ENCODE data around the gene LRRC39. TPM values are rescaled to one million over a fixed set of nuclear protein-coding genes. Genes with fewer than 3 reads are reported as not detected.

Gene LRRC39
- total and polyA plus RNA-seq, 9 donors, result 0.18 to 1.9 (median 0.60) TPM

DNA sequence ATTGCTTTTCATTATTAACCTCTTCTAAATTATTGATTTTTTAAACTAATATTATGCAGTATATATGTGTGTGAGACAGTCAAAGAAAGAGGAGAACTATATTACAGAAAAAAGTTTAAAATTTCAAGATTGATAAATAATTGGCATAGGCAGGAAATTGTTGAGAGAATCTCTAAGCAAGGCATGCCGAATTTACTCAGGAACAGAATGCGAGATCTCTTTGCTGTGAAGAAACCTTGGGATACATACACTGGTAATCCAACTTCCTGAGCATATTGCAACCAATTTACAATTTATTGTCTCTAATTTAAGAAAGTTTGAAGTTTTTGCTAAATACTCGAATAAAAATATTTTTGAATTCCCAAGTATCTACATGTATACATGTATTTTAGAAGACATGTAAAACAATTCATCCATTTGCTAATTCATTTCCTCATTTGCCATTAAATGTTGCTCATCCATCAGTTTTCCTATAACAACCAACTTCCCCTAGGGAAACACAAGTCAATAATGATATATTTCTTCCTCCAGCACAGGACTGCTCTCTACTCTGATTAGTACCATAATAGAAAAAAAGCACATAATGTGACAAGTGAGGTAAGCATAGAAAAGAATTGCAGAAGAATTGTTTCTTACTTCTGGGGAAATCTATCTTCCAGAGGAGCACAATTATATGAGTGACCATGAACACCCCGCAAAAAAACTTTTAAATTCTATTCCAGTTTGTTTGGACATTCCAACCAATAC lies 588 bp downstream of the LRRC39 start:
- Histone ChIP-seq H3K9me3 (no peaks in the 10 kb centered on the region), H3K27ac (no peak overlapping the region), H3K27me3 (no peaks in the 10 kb centered on the region), H3K4me1 (ENCODE audit: insufficient read depth) (no peaks in the 10 kb centered on the region), H3K4me3 (no peak overlapping the region), H3K36me3 (no peaks in the 10 kb centered on the region)
- no peak for TF ChIP-seq EP300 (IDR thresholded peaks at IDR 0.05)
- TF ChIP-seq POLR2A (IDR thresholded peaks at IDR 0.05), result no peak
- TF ChIP-seq, protein P1, sequence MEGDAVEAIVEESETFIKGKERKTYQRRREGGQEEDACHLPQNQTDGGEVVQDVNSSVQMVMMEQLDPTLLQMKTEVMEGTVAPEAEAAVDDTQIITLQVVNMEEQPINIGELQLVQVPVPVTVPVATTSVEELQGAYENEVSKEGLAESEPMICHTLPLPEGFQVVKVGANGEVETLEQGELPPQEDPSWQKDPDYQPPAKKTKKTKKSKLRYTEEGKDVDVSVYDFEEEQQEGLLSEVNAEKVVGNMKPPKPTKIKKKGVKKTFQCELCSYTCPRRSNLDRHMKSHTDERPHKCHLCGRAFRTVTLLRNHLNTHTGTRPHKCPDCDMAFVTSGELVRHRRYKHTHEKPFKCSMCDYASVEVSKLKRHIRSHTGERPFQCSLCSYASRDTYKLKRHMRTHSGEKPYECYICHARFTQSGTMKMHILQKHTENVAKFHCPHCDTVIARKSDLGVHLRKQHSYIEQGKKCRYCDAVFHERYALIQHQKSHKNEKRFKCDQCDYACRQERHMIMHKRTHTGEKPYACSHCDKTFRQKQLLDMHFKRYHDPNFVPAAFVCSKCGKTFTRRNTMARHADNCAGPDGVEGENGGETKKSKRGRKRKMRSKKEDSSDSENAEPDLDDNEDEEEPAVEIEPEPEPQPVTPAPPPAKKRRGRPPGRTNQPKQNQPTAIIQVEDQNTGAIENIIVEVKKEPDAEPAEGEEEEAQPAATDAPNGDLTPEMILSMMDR (IDR thresholded peaks at IDR 0.05), result no peak
- intact Hi-C loops (cut with DNase I), result no loop called here
- WGBS, 3 donors, result 92 to 94% (median 93%) methylated on average over 4 of the region's 4 CpGs
- DNase-seq, result no peak

DNA sequence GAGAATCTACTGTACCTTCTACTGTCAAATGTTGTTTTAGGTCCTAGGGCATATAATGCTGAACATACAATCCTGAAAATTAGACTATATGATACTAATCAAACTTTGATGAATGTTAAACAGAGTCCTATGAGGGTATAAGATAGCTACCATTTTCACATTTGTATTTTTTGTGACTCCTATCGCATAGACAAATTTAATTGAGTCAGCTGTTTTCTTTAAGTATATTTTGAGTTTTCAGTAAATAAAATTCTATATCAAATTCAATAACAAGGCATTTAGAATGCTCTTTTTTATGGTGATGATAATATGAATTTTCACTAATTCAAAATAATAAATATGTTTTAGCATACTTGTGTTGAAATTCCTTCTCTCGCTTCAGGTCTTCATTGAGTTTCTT lies 10.0 kb downstream of the LRRC39 start:
- Histone ChIP-seq H3K4me3 (no peak overlapping the region), H3K36me3 (no peaks in the 10 kb centered on the region), H3K4me1 (ENCODE audit: insufficient read depth) (no peaks in the 10 kb centered on the region), H3K9me3 (no peaks in the 10 kb centered on the region), H3K27ac (no peak overlapping the region), H3K27me3 (no peaks in the 10 kb centered on the region)
- 96 to 98% (median 98%) methylated on average over 2 of the region's 2 CpGs for WGBS, 3 donors
- intact Hi-C loops (cut with DNase I), result no loop called here
- no peak for TF ChIP-seq POLR2A (IDR thresholded peaks at IDR 0.05)
- TF ChIP-seq, protein P1 (IDR thresholded peaks at IDR 0.05), result no peak
- TF ChIP-seq EP300 (IDR thresholded peaks at IDR 0.05), result no peak
- DNase-seq, result no peak

- Histone ChIP-seq H3K4me1 (ENCODE audit: insufficient read depth) (no peaks in the 10 kb centered on the region), H3K27ac (no peak overlapping the region), H3K4me3 (no peak overlapping the region), H3K9me3 (peaks cover 0 to 3% of the 10 kb centered on the region in 2 donors), H3K27me3 (no peaks in the 10 kb centered on the region), H3K36me3 (no peaks in the 10 kb centered on the region)
- intact Hi-C loops (cut with DNase I), result no loop called here
- 87 to 93% (median 88%) methylated on average over 5 of the region's 5 CpGs for WGBS, 3 donors
- TF ChIP-seq POLR2A (IDR thresholded peaks at IDR 0.05), result no peak
- TF ChIP-seq EP300 (IDR thresholded peaks at IDR 0.05), result no peak
- TF ChIP-seq, protein P1 (IDR thresholded peaks at IDR 0.05), result no peak
- DNase-seq, result no peak
These were observed 13.4 kb downstream of the LRRC39 start for GRCh38 chr1:100164702-100165101.

DNA sequence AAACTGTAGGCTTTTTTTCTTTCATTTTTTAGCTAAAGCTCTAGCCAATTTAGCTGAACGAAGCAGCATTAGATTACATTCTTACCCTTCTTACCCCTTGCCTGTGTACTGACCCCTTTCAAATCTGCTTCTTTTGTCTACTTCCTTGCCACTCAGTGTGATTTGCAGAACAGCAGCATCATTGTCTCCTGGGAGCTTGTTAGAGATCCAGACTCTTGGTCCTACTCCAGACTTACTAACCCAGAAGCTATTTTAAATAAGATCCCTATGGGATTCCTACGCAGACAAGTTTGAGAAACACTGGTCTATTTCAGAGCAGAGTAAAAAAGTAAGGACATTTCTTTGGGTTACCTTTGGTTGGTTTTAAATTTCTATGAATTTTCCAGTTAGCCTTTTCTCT lies 13.8 kb downstream of the LRRC39 start:
- H3K9me3 ChIP-seq, result peaks cover 0 to 3% of the 10 kb centered on the region in 2 donors
- TF ChIP-seq, protein P1 (IDR thresholded peaks at IDR 0.05), result no peak
- no peak for TF ChIP-seq POLR2A (IDR thresholded peaks at IDR 0.05)
- no peak for TF ChIP-seq EP300 (IDR thresholded peaks at IDR 0.05)
- no peaks in the 10 kb centered on the region for H3K36me3 ChIP-seq
- no peak overlapping the region for H3K27ac ChIP-seq
- intact Hi-C loops (cut with DNase I), result no loop called here
- no peaks in the 10 kb centered on the region for H3K27me3 ChIP-seq
- DNase-seq, result no peak
- H3K4me1 ChIP-seq (ENCODE audit: insufficient read depth), result no peaks in the 10 kb centered on the region
- WGBS, 3 donors, result 28 to 35% (median 34%) methylated on average over 2 of the region's 2 CpGs
- no peak overlapping the region for H3K4me3 ChIP-seq
